ENCODE data around the gene FMO1. TPM values are rescaled to one million over a fixed set of nuclear protein-coding genes. Genes with fewer than 3 reads are reported as not detected.

Gene FMO1
- total RNA-seq, 1 experiment from 2014 or later = not detected

- no peaks in the 10 kb centered on the region for H3K9me3 ChIP-seq (ENCODE audit: control insufficient read depth in 1 of 2, insufficient read depth in 1 of 2, low read depth in 1 of 2, low read length in 2 of 2)
- no peak overlapping the region for H3K9ac ChIP-seq (ENCODE audit: low read length)
- TF ChIP-seq, protein P1, sequence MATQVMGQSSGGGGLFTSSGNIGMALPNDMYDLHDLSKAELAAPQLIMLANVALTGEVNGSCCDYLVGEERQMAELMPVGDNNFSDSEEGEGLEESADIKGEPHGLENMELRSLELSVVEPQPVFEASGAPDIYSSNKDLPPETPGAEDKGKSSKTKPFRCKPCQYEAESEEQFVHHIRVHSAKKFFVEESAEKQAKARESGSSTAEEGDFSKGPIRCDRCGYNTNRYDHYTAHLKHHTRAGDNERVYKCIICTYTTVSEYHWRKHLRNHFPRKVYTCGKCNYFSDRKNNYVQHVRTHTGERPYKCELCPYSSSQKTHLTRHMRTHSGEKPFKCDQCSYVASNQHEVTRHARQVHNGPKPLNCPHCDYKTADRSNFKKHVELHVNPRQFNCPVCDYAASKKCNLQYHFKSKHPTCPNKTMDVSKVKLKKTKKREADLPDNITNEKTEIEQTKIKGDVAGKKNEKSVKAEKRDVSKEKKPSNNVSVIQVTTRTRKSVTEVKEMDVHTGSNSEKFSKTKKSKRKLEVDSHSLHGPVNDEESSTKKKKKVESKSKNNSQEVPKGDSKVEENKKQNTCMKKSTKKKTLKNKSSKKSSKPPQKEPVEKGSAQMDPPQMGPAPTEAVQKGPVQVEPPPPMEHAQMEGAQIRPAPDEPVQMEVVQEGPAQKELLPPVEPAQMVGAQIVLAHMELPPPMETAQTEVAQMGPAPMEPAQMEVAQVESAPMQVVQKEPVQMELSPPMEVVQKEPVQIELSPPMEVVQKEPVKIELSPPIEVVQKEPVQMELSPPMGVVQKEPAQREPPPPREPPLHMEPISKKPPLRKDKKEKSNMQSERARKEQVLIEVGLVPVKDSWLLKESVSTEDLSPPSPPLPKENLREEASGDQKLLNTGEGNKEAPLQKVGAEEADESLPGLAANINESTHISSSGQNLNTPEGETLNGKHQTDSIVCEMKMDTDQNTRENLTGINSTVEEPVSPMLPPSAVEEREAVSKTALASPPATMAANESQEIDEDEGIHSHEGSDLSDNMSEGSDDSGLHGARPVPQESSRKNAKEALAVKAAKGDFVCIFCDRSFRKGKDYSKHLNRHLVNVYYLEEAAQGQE (IDR thresholded peaks at IDR 0.05; ENCODE audit: low read depth) = no peak
- no peak for TF ChIP-seq SIN3A (IDR thresholded peaks at IDR 0.05; ENCODE audit: low read depth)
- no peak for TF ChIP-seq ATF3 (IDR thresholded peaks at IDR 0.05)
- TF ChIP-seq POLR2A (IDR thresholded peaks at IDR 0.05; ENCODE audit: borderline replicate concordance, extremely low read depth, insufficient read depth, insufficient read length) = no peak
- no peak for TF ChIP-seq JUND (IDR thresholded peaks at IDR 0.05)
- TF ChIP-seq CEBPB (IDR thresholded peaks at IDR 0.05; ENCODE audit: low read depth) = no peak
- no peak for TF ChIP-seq EZH2 (IDR thresholded peaks at IDR 0.05)
- TF ChIP-seq YY1 (IDR thresholded peaks at IDR 0.05; ENCODE audit: extremely low read depth, insufficient replicate concordance, low read depth, low read length) = no peak
- TF ChIP-seq, protein P2, sequence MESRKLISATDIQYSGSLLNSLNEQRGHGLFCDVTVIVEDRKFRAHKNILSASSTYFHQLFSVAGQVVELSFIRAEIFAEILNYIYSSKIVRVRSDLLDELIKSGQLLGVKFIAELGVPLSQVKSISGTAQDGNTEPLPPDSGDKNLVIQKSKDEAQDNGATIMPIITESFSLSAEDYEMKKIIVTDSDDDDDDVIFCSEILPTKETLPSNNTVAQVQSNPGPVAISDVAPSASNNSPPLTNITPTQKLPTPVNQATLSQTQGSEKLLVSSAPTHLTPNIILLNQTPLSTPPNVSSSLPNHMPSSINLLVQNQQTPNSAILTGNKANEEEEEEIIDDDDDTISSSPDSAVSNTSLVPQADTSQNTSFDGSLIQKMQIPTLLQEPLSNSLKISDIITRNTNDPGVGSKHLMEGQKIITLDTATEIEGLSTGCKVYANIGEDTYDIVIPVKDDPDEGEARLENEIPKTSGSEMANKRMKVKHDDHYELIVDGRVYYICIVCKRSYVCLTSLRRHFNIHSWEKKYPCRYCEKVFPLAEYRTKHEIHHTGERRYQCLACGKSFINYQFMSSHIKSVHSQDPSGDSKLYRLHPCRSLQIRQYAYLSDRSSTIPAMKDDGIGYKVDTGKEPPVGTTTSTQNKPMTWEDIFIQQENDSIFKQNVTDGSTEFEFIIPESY (IDR thresholded peaks at IDR 0.05; ENCODE audit: extremely low read depth, insufficient replicate concordance, low read length) = no peak
- TF ChIP-seq MAX (IDR thresholded peaks at IDR 0.05) = no peak
- no peak for TF ChIP-seq CBX3 (IDR thresholded peaks at IDR 0.05; ENCODE audit: low read depth)
- no peak for TF ChIP-seq TCF7L2 (IDR thresholded peaks at IDR 0.05; ENCODE audit: borderline replicate concordance, extremely low read depth, insufficient read depth, insufficient read length)
- TF ChIP-seq EZH2phosphoT487 (IDR thresholded peaks at IDR 0.05; ENCODE audit: borderline replicate concordance) = no peak
- TF ChIP-seq, protein P3, sequence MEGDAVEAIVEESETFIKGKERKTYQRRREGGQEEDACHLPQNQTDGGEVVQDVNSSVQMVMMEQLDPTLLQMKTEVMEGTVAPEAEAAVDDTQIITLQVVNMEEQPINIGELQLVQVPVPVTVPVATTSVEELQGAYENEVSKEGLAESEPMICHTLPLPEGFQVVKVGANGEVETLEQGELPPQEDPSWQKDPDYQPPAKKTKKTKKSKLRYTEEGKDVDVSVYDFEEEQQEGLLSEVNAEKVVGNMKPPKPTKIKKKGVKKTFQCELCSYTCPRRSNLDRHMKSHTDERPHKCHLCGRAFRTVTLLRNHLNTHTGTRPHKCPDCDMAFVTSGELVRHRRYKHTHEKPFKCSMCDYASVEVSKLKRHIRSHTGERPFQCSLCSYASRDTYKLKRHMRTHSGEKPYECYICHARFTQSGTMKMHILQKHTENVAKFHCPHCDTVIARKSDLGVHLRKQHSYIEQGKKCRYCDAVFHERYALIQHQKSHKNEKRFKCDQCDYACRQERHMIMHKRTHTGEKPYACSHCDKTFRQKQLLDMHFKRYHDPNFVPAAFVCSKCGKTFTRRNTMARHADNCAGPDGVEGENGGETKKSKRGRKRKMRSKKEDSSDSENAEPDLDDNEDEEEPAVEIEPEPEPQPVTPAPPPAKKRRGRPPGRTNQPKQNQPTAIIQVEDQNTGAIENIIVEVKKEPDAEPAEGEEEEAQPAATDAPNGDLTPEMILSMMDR (IDR thresholded peaks at IDR 0.05 in 2 of 3, conservative IDR thresholded peaks at IDR 0.05 in 1 of 3; ENCODE audit: borderline replicate concordance in 1 of 3, insufficient read depth in 1 of 3, low read depth in 2 of 3, low read length in 2 of 3) = no peak
- no peaks in the 10 kb centered on the region for H3K27me3 ChIP-seq (ENCODE audit: insufficient read depth, low read length)
- H3K4me2 ChIP-seq (ENCODE audit: low read length) = no peak overlapping the region
- POLR2A ChIA-PET = no interaction called here
- CTCF ChIA-PET = interaction anchor here (1.2 kb wide), 1 partner anchor 48 kb away, joined by 3 read pairs; the partner anchor contains the start of gene FMO4
- H3K4me3 ChIP-seq (replicated peaks in 1 of 2; ENCODE audit: low read depth in 1 of 2, low read length in 2 of 2) = no peak overlapping the region
- H3K4me1 ChIP-seq (ENCODE audit: control insufficient read depth in 1 of 2, insufficient read depth in 2 of 2, low read length in 2 of 2) = no peaks in the 10 kb centered on the region
- no peak overlapping the region for H3K27ac ChIP-seq (ENCODE audit: low read depth, low read length)
- no peaks in the 10 kb centered on the region for H4K20me1 ChIP-seq (ENCODE audit: insufficient read depth)
- no peaks in the 10 kb centered on the region for H3K9me2 ChIP-seq (ENCODE audit: insufficient read depth)
- H3K36me3 ChIP-seq (ENCODE audit: control insufficient read depth in 1 of 2, insufficient read depth in 2 of 2, low read length in 2 of 2) = no peaks in the 10 kb centered on the region
- BruUV-seq (replicated peaks) = no TSS peak
- H3K79me2 ChIP-seq (ENCODE audit: insufficient read depth, low read length) = no peaks in the 10 kb centered on the region
- RAD21 ChIA-PET (ENCODE audit: low non-redundant PET in 1 of 2, low total read pairs in 2 of 2, uncharacterized antibody in 2 of 2, unreplicated experiment in 2 of 2) = no interaction called here
- ATAC-seq (no peak), DNase-seq (ENCODE audit: low read depth, low spot score) (no peak)
- no peak overlapping the region for H2AFZ ChIP-seq (ENCODE audit: low read depth, low read length, poor library complexity, severe bottlenecking)
- intact Hi-C loops (cut with micrococcal nuclease) = no loop called here
Measured at GRCh38 chr1:171265686-171266085, 17.4 kb downstream of the FMO1 start.

Data from HCT116 (cell line).